Superior temporal gyrus (tissue), 1 donor: Measurements from ENCODE around the gene GARIN5B.
A peak's percentile ranks its signal among the peaks of the same experiment; 100 is the strongest.
"Not testable (repeated sequence)": the region's sequence is repeated elsewhere in the genome, so short reads cannot be mapped to it uniquely, and the experiment has no call there.

ENCODE experiments used
- DNase-seq: peaks from one replicate; pipeline ENCODE4 v3.0.0-alpha.2; 2016; ENCODE audit errors: extremely low spot score

GARIN5B gene

DNA sequence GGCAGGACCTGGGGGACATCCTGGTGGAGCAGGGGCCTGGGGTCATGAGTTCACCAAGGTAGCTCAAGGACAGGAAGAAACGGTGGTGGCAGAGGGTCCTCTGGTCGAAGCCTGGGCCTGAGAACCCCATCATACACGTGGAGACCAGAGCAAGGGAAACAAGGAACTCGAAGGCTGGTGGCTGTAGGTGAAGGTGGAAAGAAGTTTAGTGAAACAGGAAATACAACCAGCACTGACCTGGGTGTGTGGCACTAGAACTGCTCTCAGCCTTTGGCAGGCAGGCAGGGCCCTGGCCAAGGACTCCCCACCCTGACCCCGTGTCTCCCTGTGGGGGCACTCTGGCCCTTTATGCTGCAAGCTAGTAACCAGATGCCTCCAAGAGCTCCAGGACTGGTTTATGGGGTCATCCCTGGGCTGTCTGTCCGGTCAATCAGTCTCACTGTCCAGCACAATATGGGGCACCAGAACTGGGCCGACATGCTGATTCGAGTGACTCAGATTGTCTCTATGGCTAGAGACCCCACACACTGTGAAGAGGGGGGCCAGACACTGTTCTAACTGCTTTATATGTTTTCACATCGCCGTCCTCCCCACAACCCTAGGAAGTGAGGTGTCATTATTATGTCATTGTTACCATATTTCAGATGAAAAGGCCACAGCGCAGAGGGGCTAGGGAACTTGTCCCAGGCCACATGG lies 12.3 kb downstream of the GARIN5B start:
- no peak for DNase-seq

- no peak for DNase-seq
Measured at GRCh38 chr19:55348317-55349034, 14.6 kb downstream of the GARIN5B start.

DNA sequence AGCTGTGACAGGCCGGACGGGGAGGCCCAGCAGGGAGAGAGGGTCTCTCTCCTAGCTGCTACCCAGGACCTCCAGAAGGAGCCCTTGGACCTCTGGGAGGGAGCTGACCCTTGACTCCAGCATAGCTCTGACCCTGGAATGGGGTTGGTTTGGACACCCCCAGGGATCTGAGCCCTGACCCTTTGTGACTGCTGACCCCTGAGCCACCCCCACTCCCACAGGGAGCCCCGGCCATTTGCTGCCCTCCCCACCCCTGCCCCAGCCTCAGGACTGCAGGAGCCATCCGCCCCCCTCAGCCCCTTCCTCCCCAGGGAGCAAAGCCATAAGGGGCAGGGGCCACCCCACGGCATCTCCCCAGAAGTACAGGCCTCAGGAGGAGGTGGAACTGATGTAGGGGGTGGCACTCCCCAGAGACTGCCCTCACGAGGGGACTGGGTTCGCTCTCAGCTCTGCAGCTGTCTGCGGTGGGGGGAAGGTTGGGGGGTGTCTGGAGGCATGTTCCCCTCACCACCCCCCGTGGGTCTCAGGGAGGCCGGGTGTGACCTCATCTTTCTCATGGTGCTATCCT lies 15.5 kb downstream of the GARIN5B start:
- no peak for DNase-seq

DNA sequence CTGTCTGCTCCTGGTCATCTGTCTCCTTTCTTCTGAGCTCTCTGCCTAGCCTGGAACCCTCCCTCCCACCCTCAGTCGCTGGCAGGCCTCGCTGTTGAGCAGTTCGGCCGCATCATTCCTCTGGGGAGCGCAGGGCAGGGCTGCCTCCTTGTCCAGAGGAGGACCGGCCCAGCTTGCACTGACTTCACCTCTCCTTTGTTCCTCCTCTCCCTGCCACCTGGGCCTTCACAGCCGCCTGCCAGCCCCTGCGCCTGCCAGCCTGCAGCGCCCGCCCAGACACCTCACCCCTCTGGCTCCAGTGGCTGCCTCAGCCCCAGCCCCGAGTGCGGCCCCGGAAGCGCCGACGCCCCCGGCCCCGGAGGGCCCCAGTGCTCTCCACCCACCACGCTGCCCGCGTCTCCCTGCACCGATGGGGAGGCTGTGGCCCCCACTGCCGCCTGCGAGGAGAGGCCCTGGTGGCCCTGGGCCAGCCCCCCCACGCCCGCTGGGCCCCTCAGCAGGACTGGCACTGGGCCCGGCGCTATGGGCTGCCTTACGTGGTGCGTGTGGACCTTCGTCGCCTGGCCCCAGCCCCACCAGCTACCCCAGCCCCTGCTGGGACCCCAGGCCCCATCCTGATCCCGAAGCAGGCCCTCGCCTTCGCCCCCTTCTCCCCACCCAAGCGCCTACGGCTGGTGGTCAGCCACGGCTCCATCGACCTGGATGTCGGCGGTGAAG lies 16.2 kb downstream of the GARIN5B start:
- DNase-seq: no peak

GRCh38 chr19:55345818-55346724 lies 17.0 kb downstream of the GARIN5B start:
- DNase-seq: no peak

DNA sequence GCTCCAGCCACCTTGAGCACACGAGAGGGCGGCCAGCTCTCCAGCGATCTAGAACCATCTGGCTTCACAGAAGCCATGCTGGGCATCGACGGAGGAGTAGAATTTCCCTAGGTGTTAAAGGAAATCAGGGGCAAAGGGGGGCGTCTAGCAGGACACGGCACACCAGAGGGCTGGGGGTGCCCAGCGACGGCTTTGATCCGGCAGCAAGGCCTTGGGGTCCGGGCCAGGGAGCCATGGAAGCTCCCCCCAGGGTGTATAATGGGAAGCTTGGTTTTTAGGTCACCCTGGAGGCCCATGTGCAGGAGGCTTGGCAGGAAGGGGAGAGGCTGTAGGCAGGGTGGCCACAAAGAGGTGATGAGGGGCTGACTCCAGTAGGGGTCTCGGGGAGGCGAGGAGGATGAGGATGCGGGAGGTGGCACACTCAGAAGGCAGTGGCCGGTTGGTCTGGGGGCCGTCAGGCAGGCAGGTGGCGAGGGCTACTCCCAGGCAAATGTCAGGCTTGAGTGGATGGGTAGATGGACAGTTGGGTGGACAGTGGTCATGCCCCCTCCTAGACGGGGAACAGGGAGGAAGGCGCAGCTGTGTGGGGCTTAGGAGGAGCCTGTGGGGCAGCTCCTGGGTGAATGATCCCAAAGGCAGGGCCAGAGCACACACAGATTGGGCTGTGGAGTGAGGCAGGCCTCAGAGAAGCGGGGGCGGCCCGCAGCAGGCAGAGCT lies 17.8 kb downstream of the GARIN5B start:
- DNase-seq: no peak

DNA sequence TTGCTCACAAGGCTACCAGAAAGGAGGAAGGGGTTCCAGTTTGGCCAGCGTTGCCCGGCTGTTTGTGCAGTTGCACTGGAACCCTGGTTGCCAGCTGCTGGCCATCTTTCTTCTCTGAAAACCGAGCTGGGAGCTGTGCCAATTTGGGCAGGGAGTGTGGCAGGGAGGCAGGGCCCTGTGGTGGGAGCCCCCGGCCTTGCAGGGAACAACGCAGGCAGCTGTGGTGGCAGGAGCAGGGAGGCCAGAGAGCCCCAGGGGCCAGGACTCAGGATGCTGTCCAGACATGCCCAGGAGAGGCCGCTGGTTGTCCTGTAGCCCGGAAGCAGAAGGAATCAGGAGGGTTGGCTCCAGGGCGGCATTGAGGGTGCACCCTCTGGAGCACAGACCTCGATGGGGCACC lies 18.6 kb downstream of the GARIN5B start:
- DNase-seq: peak; percentile 65

GRCh38 chr19:55341595-55342531 lies 21.2 kb downstream of the GARIN5B start:
- no peak for DNase-seq

GRCh38 chr19:55341171-55341588 lies 21.9 kb downstream of the GARIN5B start:
- peak; percentile 19 for DNase-seq

GRCh38 chr19:55340784-55341147 lies 22.3 kb downstream of the GARIN5B start:
- no peak for DNase-seq

DNA sequence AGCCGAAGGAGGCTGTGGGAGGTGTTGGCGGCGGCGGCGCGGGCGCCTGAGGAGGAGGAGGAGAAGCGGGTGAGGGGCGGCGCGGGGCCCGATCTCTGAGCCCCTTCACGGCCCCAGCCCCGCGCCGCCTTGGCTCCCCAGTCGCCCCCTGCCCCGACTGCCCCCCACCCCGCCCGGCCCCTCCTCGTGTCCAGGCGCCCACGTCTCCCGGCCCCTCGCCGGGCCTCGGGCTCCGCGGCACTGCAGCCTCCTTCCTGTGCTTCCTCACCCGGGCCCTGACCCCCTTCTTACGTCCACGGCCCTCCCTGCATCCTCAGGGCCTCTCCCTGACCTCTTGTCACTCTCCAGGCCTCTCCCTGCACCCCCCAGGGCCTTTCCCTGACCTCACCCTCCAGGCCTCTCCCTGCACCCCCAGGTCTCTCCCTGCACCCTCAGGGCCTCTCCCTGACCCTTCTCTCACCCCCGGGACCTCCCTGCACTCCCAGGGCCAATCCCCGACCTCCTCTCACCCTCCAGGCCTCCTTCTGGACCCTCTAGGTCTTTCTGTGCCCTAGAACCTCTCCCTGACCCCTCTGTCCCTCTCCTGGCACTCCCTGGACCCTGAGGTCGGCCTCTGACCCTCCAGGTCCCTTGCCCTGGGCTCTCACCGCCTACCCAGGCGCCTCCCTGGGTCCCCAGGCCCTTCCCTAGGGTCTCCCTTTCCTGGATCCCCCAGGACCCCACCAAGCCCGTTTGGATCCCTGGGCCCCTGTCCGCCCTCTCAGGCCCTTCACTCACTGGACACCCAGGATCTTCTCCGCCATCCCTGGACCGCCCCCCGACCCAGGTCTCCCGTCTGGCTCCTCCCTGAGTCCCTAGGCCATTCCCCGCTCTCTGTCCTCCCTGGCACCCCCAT lies 22.9 kb downstream of the GARIN5B start:
- DNase-seq: no peak

GRCh38 chr19:55339105-55339888 lies 23.8 kb downstream of the GARIN5B start, which contains the start of gene KMT5C:
TSS of gene KMT5C (plus strand) at chr19:55339876. CDS start at chr19:55341937, 2,061 bp downstream.
- peak; percentile 100 for DNase-seq

GRCh38 chr19:55336101-55336500 lies 27.0 kb downstream of the GARIN5B start:
- no peak for DNase-seq

DNA sequence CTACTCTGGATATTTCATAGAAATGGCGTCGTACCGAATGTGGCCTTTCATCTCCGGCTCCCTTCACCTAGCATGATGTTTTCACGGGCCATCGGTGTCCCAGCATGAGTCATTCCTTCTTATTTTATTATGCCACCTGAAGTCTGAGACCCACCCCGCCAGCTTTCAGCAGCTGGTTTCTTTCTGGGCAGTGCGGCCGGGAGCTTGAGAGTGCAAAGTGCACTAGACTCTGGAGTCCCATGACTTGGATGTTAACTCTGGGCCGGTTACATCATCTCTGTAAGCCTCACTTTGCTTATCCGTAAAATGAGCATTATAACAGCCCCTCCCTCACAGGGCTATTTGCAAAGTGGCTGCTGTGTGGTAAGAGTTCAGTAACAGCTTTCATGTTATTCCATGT lies 29.2 kb downstream of the GARIN5B start:
- DNase-seq: no peak

- DNase-seq: not testable (repeated sequence)
Measured at GRCh38 chr19:55329791-55330190, 33.3 kb downstream of the GARIN5B start.

GRCh38 chr19:55328774-55329318 lies 34.2 kb downstream of the GARIN5B start:
- DNase-seq: not testable (repeated sequence)

GRCh38 chr19:55325172-55325571 lies 37.9 kb downstream of the GARIN5B start, which contains the start of gene TMEM150B:
TSS of gene TMEM150B (minus strand) at chr19:55325341. CDS start at chr19:55321036, 4,305 bp downstream.
- no peak for DNase-seq
